Stimulated activated effector memory CD8-positive, alpha-beta T cell treated with anti-CD3 and anti-CD28 coated beads, Interleukin-12 subunit alpha, Interleukin-12 subunit beta, amount 100 ng/mL, for 72 hours (primary cell): Measurements from ENCODE around the gene NDST1.

Experiments
- ATAC-seq: fragments of 150-1000 bp; cut with Tn5 transposase; 2 replicates; pipeline ENCODE4 v1.10.0; 2021
- DNase-seq, 2 donors: peaks; one replicate each; pipeline ENCODE4 v3.0.0; 2021 to 2022; ENCODE audit warnings: low spot score in 2 of 2
- H3K27ac Mint-ChIP-seq: one replicate; pipeline ENCODE4 v1.8.0; 2022; ENCODE audit warnings: mild to moderate bottlenecking, mixed read lengths
- H3K36me3 Mint-ChIP-seq: one replicate; pipeline ENCODE4 v1.8.0; 2022; ENCODE audit warnings: mild to moderate bottlenecking, mixed read lengths
- H3K4me1 Mint-ChIP-seq: one replicate; pipeline ENCODE4 v1.8.0; 2022; ENCODE audit warnings: mixed read lengths
- H3K4me3 Mint-ChIP-seq: one replicate; pipeline ENCODE4 v1.8.0; 2022; ENCODE audit warnings: mild to moderate bottlenecking, mixed read lengths
- H3K9me3 Mint-ChIP-seq: one replicate; pipeline ENCODE4 v1.8.0; 2022; ENCODE audit warnings: mixed read lengths

The NDST1 gene

DNA sequence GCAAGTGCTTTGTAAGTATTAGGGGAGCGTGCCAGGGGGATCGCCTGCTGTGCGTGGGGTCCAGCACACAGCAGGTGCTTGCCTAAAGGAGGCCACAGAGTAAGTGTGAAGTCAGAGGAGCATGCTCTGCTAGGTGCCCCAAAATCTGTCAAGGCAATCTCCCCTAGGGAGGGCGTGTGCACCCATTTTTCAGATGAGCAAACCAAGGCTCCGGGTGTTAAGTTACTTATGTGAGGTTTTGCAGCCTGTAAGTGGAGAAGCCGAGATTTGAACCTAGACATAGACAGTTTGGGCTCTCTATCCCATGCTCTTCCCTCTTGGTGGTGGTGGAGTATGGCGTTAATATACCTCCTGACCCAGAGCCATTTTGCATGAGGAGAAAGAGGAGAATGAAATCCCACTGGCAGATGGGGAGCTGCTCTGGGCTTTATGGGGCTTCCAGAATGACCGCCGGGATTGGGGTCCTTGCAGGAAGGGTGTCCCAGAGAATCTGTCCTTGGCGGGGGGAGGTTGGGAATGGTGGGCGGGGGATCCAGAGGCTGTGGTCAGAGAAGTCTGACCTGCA lies 14.1 kb downstream of the NDST1 start:
- no peaks in the 10 kb centered on the region for H3K9me3 Mint-ChIP-seq
- no peaks in the 10 kb centered on the region for H3K36me3 Mint-ChIP-seq
- no peak for DNase-seq
- H3K4me3 Mint-ChIP-seq, result no peak overlapping the region
- H3K27ac Mint-ChIP-seq, result no peak overlapping the region
- ATAC-seq, result no peak
- peaks cover 6% of the 10 kb centered on the region for H3K4me1 Mint-ChIP-seq

GRCh38 chr5:150522504-150523414 lies 14.8 kb downstream of the NDST1 start:
- DNase-seq (no peak), ATAC-seq (no peak)
- no peak overlapping the region for H3K27ac Mint-ChIP-seq
- no peaks in the 10 kb centered on the region for H3K36me3 Mint-ChIP-seq
- peaks cover 13% of the 10 kb centered on the region for H3K4me1 Mint-ChIP-seq
- H3K4me3 Mint-ChIP-seq, result no peak overlapping the region
- H3K9me3 Mint-ChIP-seq, result no peaks in the 10 kb centered on the region

DNA sequence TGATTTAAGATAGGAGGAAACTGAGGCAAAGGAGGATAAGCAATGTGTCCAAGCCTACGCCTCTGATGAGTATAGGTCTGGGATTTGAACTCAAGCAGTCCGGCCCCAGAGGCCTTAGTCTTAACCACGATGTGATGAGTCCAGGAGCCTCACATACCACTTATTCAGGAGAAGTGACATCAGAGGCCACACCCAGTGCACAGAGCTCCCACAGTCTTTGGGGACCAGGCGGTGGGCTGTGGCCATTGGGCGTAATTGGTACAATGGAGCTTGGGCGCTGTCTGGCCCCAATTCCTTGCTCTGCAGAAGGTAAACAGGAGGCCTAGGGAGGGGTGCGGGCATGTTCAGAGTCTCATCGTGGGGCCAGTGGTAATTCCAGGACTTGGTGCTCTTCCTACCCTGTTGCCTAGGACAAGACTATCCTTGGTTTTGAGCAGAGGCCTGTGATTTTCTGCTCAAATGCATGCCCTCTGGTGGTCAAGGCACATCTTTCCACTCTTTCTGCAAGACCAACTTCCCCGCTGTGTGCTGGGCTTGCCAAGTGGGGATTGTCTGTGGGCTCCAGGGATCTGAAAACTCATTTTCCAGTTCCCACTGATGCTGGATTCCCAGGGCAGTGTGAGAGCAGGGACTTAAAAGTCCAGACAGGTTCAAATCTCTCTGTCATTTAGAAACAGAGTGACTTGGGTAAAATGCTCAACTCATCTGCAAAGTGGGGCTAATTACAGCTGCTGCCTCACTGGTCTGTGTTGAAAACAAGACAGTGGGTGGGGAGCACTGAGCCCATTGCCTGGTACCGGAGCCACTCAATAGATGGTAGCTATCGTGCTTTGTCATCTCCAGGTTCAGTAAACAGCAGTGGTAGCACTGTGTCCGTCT lies 15.8 kb downstream of the NDST1 start:
- ATAC-seq (no peak), DNase-seq (no peak)
- no peak overlapping the region for H3K27ac Mint-ChIP-seq
- no peak overlapping the region for H3K4me3 Mint-ChIP-seq
- no peaks in the 10 kb centered on the region for H3K9me3 Mint-ChIP-seq
- H3K4me1 Mint-ChIP-seq, result peaks cover 13% of the 10 kb centered on the region
- H3K36me3 Mint-ChIP-seq, result no peaks in the 10 kb centered on the region

DNA sequence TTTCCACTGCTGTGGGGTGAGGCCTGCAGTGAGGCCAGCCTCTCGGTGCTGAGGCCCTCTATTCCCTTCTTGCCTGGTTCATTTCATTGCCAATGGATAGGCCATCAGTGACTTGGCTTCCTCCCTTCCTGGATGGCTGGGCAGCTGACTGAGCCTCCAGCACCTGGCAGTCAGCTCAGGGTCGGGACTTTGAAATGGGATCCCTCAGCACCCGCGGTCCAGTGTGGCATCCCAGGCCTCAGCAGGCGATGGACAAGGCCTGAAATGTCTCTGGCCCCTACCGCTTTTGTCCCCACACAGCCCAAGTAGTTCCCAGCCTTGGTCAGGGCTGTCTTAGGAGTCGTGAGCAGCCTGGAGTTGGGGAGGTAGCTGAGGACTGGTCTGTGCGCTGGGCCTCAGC lies 17.2 kb downstream of the NDST1 start:
- DNase-seq, result no peak
- no peaks in the 10 kb centered on the region for H3K36me3 Mint-ChIP-seq
- H3K4me1 Mint-ChIP-seq, result peaks cover 13% of the 10 kb centered on the region
- no peak overlapping the region for H3K4me3 Mint-ChIP-seq
- H3K27ac Mint-ChIP-seq, result no peak overlapping the region
- no peaks in the 10 kb centered on the region for H3K9me3 Mint-ChIP-seq
- no peak for ATAC-seq

GRCh38 chr5:150525781-150526180 lies 17.9 kb downstream of the NDST1 start:
- H3K9me3 Mint-ChIP-seq, result no peaks in the 10 kb centered on the region
- H3K4me3 Mint-ChIP-seq, result no peak overlapping the region
- ATAC-seq (no peak), DNase-seq (no peak)
- peak overlapping the region; percentile 11 for H3K27ac Mint-ChIP-seq
- H3K36me3 Mint-ChIP-seq, result no peaks in the 10 kb centered on the region
- peaks cover 13% of the 10 kb centered on the region for H3K4me1 Mint-ChIP-seq

DNA sequence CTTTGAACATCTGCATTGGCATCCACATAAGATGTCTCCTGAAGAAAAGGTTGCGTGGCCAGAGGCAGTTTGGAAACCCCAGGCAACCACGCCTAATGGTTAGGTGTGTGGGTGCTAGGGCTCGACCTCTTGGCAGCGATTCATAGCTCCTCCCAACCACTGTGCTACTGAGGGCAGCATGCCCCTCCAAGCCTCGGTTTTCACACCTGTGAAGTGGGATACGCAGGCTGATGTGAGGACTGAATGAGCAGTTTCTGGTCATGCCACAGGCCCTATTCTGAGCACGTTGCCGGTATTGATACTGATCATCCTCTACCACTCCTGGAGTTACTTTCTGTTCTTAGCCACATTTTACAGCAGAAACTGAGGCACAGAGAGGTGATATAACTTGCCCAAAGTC lies 19.1 kb downstream of the NDST1 start:
- DNase-seq, result peak in 1 of 2 donors; percentile 51
- peaks cover 13% of the 10 kb centered on the region for H3K4me1 Mint-ChIP-seq
- H3K4me3 Mint-ChIP-seq, result no peak overlapping the region
- no peaks in the 10 kb centered on the region for H3K36me3 Mint-ChIP-seq
- ATAC-seq, result peak; percentile 70
- H3K9me3 Mint-ChIP-seq, result no peaks in the 10 kb centered on the region
- H3K27ac Mint-ChIP-seq, result no peak overlapping the region

GRCh38 chr5:150527808-150528207 lies 19.9 kb downstream of the NDST1 start:
- H3K27ac Mint-ChIP-seq, result no peak overlapping the region
- no peak for DNase-seq
- no peaks in the 10 kb centered on the region for H3K9me3 Mint-ChIP-seq
- no peaks in the 10 kb centered on the region for H3K36me3 Mint-ChIP-seq
- peaks cover 13% of the 10 kb centered on the region for H3K4me1 Mint-ChIP-seq
- ATAC-seq, result no peak
- H3K4me3 Mint-ChIP-seq, result no peak overlapping the region

DNA sequence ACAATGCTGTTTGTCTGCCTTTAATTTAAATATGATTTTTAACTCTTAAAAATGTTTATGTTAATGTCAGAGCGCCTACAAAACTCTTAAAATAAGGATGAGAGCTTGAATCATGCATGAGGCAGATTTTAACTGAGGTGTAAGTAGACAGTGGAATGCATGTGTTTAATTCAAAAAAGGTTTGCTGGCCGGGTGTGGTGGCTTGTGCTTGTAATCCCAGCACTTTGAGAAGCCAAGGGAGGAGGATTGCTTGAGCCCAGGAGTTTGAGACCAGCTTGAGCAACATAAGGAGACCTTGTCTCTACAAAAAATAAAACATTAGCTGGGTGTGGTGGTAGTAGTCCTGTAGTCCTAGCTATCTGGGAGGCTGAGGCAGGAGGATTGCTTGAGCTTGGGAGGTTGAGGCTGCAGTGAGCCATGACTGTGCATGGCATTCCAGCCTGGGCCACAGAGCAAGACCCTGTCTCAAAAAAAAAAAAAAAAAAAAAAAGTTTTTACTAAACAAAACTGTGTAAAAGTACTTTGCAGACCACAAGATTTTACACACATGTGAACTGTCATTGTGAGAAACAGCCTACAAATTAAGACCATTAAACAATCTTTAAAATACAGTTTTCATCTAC lies 21.1 kb downstream of the NDST1 start:
- Mint-ChIP-seq H3K9me3 (no peaks in the 10 kb centered on the region), H3K27ac (no peak overlapping the region), H3K36me3 (no peaks in the 10 kb centered on the region), H3K4me1 (peaks cover 13% of the 10 kb centered on the region), H3K4me3 (no peak overlapping the region)
- no peak for DNase-seq
- no peak for ATAC-seq

GRCh38 chr5:150529555-150529954 lies 21.6 kb downstream of the NDST1 start:
- Mint-ChIP-seq H3K4me1 (peaks cover 13% of the 10 kb centered on the region), H3K36me3 (no peaks in the 10 kb centered on the region), H3K4me3 (no peak overlapping the region), H3K9me3 (no peaks in the 10 kb centered on the region), H3K27ac (no peak overlapping the region)
- DNase-seq, result no peak
- ATAC-seq, result no peak

DNA sequence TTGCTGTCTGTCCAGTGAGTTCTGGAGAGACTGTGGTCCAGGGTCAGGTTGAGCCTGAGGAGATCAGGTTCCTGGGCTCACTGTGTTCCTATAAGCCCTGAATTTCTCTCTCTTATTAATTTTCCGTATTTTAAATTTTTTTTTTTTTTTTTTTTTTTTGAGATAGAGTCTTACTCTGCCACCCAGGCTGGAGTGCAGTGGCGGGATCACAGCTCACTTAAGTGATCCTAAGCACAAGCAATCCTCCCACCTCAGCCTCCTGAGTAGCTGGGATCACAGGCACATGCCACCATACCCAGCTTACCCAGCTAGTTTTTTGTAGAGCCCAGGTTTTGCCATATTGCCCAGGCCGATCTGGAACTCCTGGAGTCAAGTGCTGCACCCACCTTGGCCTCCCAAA lies 22.5 kb downstream of the NDST1 start:
- DNase-seq (no peak), ATAC-seq (no peak)
- H3K4me3 Mint-ChIP-seq, result no peak overlapping the region
- peak overlapping the region; percentile 56 for H3K27ac Mint-ChIP-seq
- no peaks in the 10 kb centered on the region for H3K9me3 Mint-ChIP-seq
- no peaks in the 10 kb centered on the region for H3K36me3 Mint-ChIP-seq
- H3K4me1 Mint-ChIP-seq, result peaks cover 13% of the 10 kb centered on the region

- Mint-ChIP-seq H3K36me3 (no peaks in the 10 kb centered on the region), H3K27ac (no peak overlapping the region), H3K4me3 (no peak overlapping the region), H3K4me1 (peaks cover 13% of the 10 kb centered on the region), H3K9me3 (no peaks in the 10 kb centered on the region)
- ATAC-seq, result no peak
- no peak for DNase-seq
Measured at GRCh38 chr5:150530951-150531588, 23.1 kb downstream of the NDST1 start.

DNA sequence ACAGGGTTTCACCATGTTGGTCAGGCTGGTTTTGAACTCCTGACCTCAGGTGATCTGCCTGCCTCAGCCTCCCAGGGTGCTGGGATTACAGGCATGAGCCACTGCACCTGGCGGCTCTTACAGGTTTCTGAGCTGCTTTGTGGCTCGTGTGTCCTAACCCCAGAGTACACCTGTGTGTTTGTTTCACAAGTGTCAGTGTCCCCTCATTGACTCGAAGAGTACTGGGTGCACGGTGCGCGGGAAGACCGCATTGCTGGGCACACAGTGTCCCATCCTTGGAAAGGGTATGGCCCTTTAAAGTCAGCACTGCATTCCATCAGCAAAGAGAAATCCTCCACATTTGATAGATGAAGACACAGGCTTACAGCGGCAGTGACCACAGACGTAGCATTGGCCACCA lies 23.8 kb downstream of the NDST1 start:
- H3K9me3 Mint-ChIP-seq, result no peaks in the 10 kb centered on the region
- no peak for ATAC-seq
- H3K4me1 Mint-ChIP-seq, result peaks cover 10% of the 10 kb centered on the region
- no peak overlapping the region for H3K4me3 Mint-ChIP-seq
- H3K36me3 Mint-ChIP-seq, result no peaks in the 10 kb centered on the region
- H3K27ac Mint-ChIP-seq, result no peak overlapping the region
- no peak for DNase-seq

- no peaks in the 10 kb centered on the region for H3K36me3 Mint-ChIP-seq
- no peak overlapping the region for H3K4me3 Mint-ChIP-seq
- ATAC-seq (no peak), DNase-seq (no peak)
- H3K4me1 Mint-ChIP-seq, result peaks cover 5% of the 10 kb centered on the region
- no peaks in the 10 kb centered on the region for H3K9me3 Mint-ChIP-seq
- no peak overlapping the region for H3K27ac Mint-ChIP-seq
Measured at GRCh38 chr5:150532151-150532550, 24.2 kb downstream of the NDST1 start.

DNA sequence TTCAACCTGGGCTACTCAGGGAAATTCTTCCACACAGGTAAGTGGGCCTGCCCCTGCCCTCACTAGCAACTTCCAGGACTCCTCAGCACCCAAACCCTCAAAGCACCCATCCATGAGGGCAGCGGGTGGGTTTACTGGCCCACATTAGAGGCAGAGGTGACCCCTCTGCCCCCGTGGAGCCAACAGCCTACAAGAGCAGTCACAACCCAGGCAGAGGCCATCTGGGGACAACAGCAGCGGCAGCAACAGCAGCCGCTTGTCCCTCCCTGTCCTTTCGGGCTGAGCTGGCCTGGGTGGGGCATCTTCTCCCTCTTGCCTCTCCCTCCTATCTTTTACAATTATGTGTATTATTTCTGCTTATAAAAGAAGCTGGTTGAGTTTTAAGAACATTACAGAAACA lies 25.1 kb downstream of the NDST1 start:
- Mint-ChIP-seq H3K9me3 (no peaks in the 10 kb centered on the region), H3K36me3 (no peaks in the 10 kb centered on the region), H3K4me3 (no peak overlapping the region), H3K4me1 (no peaks in the 10 kb centered on the region), H3K27ac (no peak overlapping the region)
- ATAC-seq, result no peak
- DNase-seq, result no peak

DNA sequence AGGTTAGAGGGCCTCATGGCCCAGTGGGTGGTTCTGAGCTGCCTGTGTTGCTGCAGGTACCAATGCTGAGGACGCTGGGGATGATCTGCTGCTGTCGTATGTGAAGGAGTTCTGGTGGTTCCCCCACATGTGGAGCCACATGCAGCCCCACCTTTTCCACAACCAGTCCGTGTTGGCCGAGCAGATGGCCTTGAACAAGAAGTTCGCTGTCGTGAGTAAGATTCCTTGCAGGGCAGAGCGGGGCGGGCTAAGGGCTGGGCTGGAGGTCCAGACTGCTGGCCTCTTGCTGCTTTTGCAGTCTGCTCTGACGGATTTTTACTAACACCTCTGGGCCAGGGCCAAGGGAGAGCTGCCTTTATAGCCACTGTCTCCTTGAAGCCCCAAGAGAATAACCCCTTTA lies 26.9 kb downstream of the NDST1 start:
- DNase-seq (no peak), ATAC-seq (no peak)
- H3K4me1 Mint-ChIP-seq, result no peaks in the 10 kb centered on the region
- no peak overlapping the region for H3K27ac Mint-ChIP-seq
- no peaks in the 10 kb centered on the region for H3K9me3 Mint-ChIP-seq
- H3K36me3 Mint-ChIP-seq, result no peaks in the 10 kb centered on the region
- no peak overlapping the region for H3K4me3 Mint-ChIP-seq
